Pancreas (tissue), 10 donors: Measurements from ENCODE around the gene PLXNB1. TPM values are rescaled to one million over a fixed set of nuclear protein-coding genes. Genes with fewer than 3 reads are reported as not detected.

Experiments used
- ATAC-seq, 4 donors: fragments of 200-7000 bp; cut with Tn5 transposase; one replicate each; pipeline versions ENCODE4 v1.8.0 to v1.9.1; 2020; ENCODE audit warnings: mild to moderate bottlenecking in 4 of 4, moderate library complexity in 4 of 4
- DNase-seq, 6 donors: peaks; one replicate each; pipeline ENCODE4 v3.0.0-alpha.2; 2020
- FAIRE-seq: peaks from 2 replicates; lab custom pipeline; 2012; peaks lifted over from hg19 to GRCh38; lab: Jason Lieb, UNC
- H3K27ac ChIP-seq, 4 donors: fragments of 200-600 bp; sonication (generic); 1 replicate in 3 of 4; 2 replicates in 1 of 4; pipeline versions ENCODE4 v1.5.0 to v1.8.0; 2020
- H3K27me3 ChIP-seq, 4 donors: fragments of 200-600 bp; one replicate each; pipeline ENCODE4 v1.8.0; 2021
- H3K36me3 ChIP-seq, 3 donors: fragments of 200-600 bp; sonication (generic) in 1 of 3; one replicate each; pipeline versions ENCODE4 v1.5.0 to v1.8.0; 2020 to 2021
- H3K4me1 ChIP-seq, 3 donors: fragments of 200-600 bp; one replicate each; pipeline ENCODE4 v1.8.0; 2021
- H3K4me3 ChIP-seq, 4 donors: fragments of 200-600 bp; sonication (generic) in 2 of 4; one replicate each; pipeline versions ENCODE4 v1.5.0 to v1.8.0; 2020 to 2021
- H3K9me3 ChIP-seq, 4 donors: fragments of 200-600 bp; one replicate each; pipeline ENCODE4 v1.8.0; 2021
- CTCF ChIP-seq, 4 donors: fragments of 200-600 bp; sonication (generic) in 3 of 4; IDR thresholded peaks; one replicate each; pipeline versions ENCODE4 v1.5.0 to v1.8.0; 2021; ENCODE audit warnings: antibody characterized with exemption in 4 of 4
- WGBS, 2 donors: extraction: QIAGEN DNeasy Blood & Tissue Kit; methylation state at CpG; one replicate each; pipeline ENCODE4 v1.1.7; 2013; 5-methylcytosine and 5-hydroxymethylcytosine counted together
- intact Hi-C, 3 donors: fragments of 100-400 bp; cut with DNase I; formaldehyde crosslinking; loops; one replicate each; pipeline versions ENCODE4 v1.11.1 to v1.14.2; 2022
- polyA plus RNA-seq, 2 donors: library from polyadenylated mRNA; stranded (reverse); fragments of 200-250 nt; gene quantifications; one replicate each; pipeline ENCODE4 v1.2.3, GENCODE V29; 2013
- total RNA-seq, 6 donors: library from RNA; stranded (reverse); fragmentation: NEBNext Ultra II Directional in 4 of 6; extraction: Animal tissue kit (Norgen Biotek cat#: 25700) in 4 of 6; gene quantifications; one replicate each; pipeline versions ENCODE4 v1.2.1 to v1.2.4, GENCODE V29; 2021 to 2023
- donor health status: healthy with polysubstance abuse.
- donor health status: DM: no; HTN: no; CAD: no; lungs with moderate emphysema.
- donor health status: DM: no; HTN: no; CAD: no.
- donor health status: control.
- donor health status: control.
- donor health status: Bipolar disorder and iron deficiency.
- donor health status: DM: yes; HTN: yes; CAD: no.
- donor health status: DM: no; HTN: no; CAD: no.
- donor health status: DM: no; HTN: no; CAD: no.
- donor health status: DM: yes; HTN: yes; CAD: no.

PLXNB1 gene
- total and polyA plus RNA-seq, 8 donors: 47.8 to 372 (median 74.3) TPM

DNA sequence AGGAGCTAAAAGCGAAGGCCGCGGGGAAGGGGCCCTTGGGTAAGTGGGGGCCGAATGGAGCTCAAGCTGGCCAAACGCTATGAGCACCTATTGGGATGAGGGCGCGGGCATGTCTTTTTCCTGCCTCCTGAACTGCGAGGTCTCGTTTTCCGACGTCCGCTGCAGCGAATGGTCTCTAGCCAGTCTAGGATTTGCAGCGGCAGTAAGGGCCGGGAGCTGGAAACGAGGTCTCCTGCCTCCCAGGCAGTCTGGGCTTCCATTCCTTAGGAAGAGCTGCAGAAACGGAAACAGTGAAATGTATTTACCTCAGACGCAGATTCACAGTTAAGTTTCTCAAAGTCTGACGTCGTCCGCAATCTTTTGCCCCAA is 10.7 kb upstream of the PLXNB1 start:
- ATAC-seq (peak; percentile 5 to 16 (median 12)), DNase-seq (peak in 2 of 6 donors; percentile 33 to 53)
- intact Hi-C loops: no loop called here

GRCh38 chr3:48439820-48440589 is 10.1 kb upstream of the PLXNB1 start, which contains the start of the genes CCDC51 and TMA7:
Gene CCDC51, minus strand, starts transcription at chr3:48440119. Its CDS starts 4,991 bp downstream, at chr3:48435128.
Gene TMA7, plus strand, starts transcription at chr3:48440257. Its CDS starts 40 bp downstream, at chr3:48440297.
- H3K9me3 ChIP-seq: no peaks in the 10 kb centered on the region
- H3K4me3 ChIP-seq: peak within 1 kb of the TSS; percentile 53 to 75 (median 68)
- ATAC-seq: peak; percentile 94 to 99 (median 96)
- peak; percentile 88 for FAIRE-seq
- WGBS, 2 donors: 0 to 1% methylated on average over 54 of the region's 54 CpGs
- no peaks in the 10 kb centered on the region for H3K27me3 ChIP-seq
- peaks cover 8 to 13% (median 13%) of the 10 kb centered on the region in 3 donors for H3K4me1 ChIP-seq
- peak; percentile 98 to 100 (median 98) for DNase-seq
- TF ChIP-seq CTCF (IDR thresholded peaks at IDR 0.05): no peak
- H3K27ac ChIP-seq: peak within 1 kb of the TSS; percentile 65 to 81 (median 74)
- intact Hi-C loops: loop anchor here (5.0 to 10.0 kb wide), 3 partner anchors 38 to 168 kb away; no protein-coding TSS in a partner anchor
- H3K36me3 ChIP-seq: peaks cover 0 to 4% (median 0%) of the 10 kb centered on the region in 3 donors

More for the DNA sequence above, 10.7 kb upstream of the PLXNB1 start:
- Histone ChIP-seq H3K27ac (peak overlapping the region; percentile 65 to 81 (median 74)), H3K9me3 (no peaks in the 10 kb centered on the region), H3K36me3 (peaks cover 0 to 4% (median 0%) of the 10 kb centered on the region in 3 donors), H3K4me3 (peak overlapping the region; percentile 53 to 75 (median 68)), H3K27me3 (no peaks in the 10 kb centered on the region), H3K4me1 (peaks cover 8 to 14% (median 13%) of the 10 kb centered on the region in 3 donors)
- FAIRE-seq: no peak
- WGBS, 2 donors: 0% methylated on average over 21 of the region's 21 CpGs
- TF ChIP-seq CTCF (IDR thresholded peaks at IDR 0.05): no peak

- DNase-seq (no peak), ATAC-seq (no peak), FAIRE-seq (no peak)
- Histone ChIP-seq H3K9me3 (no peaks in the 10 kb centered on the region), H3K27ac (no peak overlapping the region), H3K36me3 (peaks cover 0 to 1% (median 0%) of the 10 kb centered on the region in 3 donors), H3K4me1 (peaks cover 8 to 13% (median 13%) of the 10 kb centered on the region in 3 donors), H3K4me3 (no peak overlapping the region), H3K27me3 (no peaks in the 10 kb centered on the region)
- 73 to 86% methylated on average over 4 of the region's 4 CpGs for WGBS, 2 donors
- intact Hi-C loops: loop anchor here (2.0 to 10.0 kb wide), 4 partner anchors 36 to 166 kb away; no protein-coding TSS in a partner anchor
- TF ChIP-seq CTCF (IDR thresholded peaks at IDR 0.05): no peak
Measured at GRCh38 chr3:48437812-48438211, 7.9 kb upstream of the PLXNB1 start.

GRCh38 chr3:48436855-48437254 is 7.0 kb upstream of the PLXNB1 start:
- 70 to 78% methylated on average over 7 of the region's 7 CpGs for whole genome bisulfite sequencing, 2 donors
- no peaks in the 10 kb centered on the region for H3K27me3 ChIP-seq
- no peak overlapping the region for H3K4me3 ChIP-seq
- DNase-seq: peak in 1 of 6 donors; percentile 11
- intact Hi-C loops: loop anchor here (2.0 to 10.0 kb wide), 4 partner anchors 35 to 165 kb away; no protein-coding TSS in a partner anchor
- peaks cover 8 to 11% (median 10%) of the 10 kb centered on the region in 3 donors for H3K4me1 ChIP-seq
- H3K36me3 ChIP-seq: peaks cover 0 to 4% (median 0%) of the 10 kb centered on the region in 3 donors
- no peaks in the 10 kb centered on the region for H3K9me3 ChIP-seq
- no peak for ATAC-seq
- no peak for FAIRE-seq
- H3K27ac ChIP-seq: no peak overlapping the region
- no peak for TF ChIP-seq CTCF (IDR thresholded peaks at IDR 0.05)
